ENCODE results near the gene EXOC3L1.
A peak's percentile ranks its signal among the peaks of the same experiment; 100 is the strongest.

EXOC3L1 gene

DNA sequence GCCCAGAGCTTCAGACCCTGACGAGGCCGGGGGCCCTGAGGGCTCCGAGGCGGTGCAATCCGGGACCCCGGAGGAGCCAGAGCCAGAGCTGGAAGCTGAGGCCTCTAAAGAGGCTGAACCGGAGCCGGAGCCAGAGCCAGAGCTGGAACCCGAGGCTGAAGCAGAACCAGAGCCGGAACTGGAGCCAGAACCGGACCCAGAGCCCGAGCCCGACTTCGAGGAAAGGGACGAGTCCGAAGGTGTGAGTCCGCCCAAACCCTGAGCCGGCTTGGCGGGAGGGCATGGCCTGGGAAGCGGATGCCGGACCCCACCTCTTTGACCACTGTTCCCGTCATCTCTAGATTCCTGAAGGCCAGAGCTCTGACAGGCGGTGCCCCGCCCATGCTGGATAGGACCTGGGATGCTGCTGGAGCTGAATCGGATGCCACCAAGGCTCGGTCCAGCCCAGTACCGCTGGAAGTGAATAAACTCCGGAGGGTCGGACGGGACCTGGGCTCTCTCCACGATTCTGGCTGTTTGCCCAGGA, 15.2 kb downstream of the EXOC3L1 start:
- H3K4me3 ChIP-seq (replicated peaks; ENCODE audit: insufficient read depth, low read length): no peak overlapping the region
- H3K27ac ChIP-seq (replicated peaks): no peak overlapping the region
- DNase-seq (ENCODE audit: low read depth in 1 of 2, low spot score in 1 of 2): no peak
- no peak for TF ChIP-seq GABPA (IDR thresholded peaks at IDR 0.05; ENCODE audit: low read depth)
- no peak for TF ChIP-seq POLR2AphosphoS5 (IDR thresholded peaks at IDR 0.05; ENCODE audit: low read depth)
- TF ChIP-seq SPI1 (IDR thresholded peaks at IDR 0.05; ENCODE audit: borderline replicate concordance, low read depth): no peak
- TF ChIP-seq, protein P1, sequence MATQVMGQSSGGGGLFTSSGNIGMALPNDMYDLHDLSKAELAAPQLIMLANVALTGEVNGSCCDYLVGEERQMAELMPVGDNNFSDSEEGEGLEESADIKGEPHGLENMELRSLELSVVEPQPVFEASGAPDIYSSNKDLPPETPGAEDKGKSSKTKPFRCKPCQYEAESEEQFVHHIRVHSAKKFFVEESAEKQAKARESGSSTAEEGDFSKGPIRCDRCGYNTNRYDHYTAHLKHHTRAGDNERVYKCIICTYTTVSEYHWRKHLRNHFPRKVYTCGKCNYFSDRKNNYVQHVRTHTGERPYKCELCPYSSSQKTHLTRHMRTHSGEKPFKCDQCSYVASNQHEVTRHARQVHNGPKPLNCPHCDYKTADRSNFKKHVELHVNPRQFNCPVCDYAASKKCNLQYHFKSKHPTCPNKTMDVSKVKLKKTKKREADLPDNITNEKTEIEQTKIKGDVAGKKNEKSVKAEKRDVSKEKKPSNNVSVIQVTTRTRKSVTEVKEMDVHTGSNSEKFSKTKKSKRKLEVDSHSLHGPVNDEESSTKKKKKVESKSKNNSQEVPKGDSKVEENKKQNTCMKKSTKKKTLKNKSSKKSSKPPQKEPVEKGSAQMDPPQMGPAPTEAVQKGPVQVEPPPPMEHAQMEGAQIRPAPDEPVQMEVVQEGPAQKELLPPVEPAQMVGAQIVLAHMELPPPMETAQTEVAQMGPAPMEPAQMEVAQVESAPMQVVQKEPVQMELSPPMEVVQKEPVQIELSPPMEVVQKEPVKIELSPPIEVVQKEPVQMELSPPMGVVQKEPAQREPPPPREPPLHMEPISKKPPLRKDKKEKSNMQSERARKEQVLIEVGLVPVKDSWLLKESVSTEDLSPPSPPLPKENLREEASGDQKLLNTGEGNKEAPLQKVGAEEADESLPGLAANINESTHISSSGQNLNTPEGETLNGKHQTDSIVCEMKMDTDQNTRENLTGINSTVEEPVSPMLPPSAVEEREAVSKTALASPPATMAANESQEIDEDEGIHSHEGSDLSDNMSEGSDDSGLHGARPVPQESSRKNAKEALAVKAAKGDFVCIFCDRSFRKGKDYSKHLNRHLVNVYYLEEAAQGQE (IDR thresholded peaks at IDR 0.05; ENCODE audit: insufficient replicate concordance, low read depth): no peak
- TF ChIP-seq, protein P2, sequence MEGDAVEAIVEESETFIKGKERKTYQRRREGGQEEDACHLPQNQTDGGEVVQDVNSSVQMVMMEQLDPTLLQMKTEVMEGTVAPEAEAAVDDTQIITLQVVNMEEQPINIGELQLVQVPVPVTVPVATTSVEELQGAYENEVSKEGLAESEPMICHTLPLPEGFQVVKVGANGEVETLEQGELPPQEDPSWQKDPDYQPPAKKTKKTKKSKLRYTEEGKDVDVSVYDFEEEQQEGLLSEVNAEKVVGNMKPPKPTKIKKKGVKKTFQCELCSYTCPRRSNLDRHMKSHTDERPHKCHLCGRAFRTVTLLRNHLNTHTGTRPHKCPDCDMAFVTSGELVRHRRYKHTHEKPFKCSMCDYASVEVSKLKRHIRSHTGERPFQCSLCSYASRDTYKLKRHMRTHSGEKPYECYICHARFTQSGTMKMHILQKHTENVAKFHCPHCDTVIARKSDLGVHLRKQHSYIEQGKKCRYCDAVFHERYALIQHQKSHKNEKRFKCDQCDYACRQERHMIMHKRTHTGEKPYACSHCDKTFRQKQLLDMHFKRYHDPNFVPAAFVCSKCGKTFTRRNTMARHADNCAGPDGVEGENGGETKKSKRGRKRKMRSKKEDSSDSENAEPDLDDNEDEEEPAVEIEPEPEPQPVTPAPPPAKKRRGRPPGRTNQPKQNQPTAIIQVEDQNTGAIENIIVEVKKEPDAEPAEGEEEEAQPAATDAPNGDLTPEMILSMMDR (IDR thresholded peaks at IDR 0.05; ENCODE audit: insufficient read depth, low read length): no peak
- peaks cover 39% of the 10 kb centered on the region for H3K27me3 ChIP-seq (ENCODE audit: insufficient read depth, poor library complexity, severe bottlenecking)

DNA sequence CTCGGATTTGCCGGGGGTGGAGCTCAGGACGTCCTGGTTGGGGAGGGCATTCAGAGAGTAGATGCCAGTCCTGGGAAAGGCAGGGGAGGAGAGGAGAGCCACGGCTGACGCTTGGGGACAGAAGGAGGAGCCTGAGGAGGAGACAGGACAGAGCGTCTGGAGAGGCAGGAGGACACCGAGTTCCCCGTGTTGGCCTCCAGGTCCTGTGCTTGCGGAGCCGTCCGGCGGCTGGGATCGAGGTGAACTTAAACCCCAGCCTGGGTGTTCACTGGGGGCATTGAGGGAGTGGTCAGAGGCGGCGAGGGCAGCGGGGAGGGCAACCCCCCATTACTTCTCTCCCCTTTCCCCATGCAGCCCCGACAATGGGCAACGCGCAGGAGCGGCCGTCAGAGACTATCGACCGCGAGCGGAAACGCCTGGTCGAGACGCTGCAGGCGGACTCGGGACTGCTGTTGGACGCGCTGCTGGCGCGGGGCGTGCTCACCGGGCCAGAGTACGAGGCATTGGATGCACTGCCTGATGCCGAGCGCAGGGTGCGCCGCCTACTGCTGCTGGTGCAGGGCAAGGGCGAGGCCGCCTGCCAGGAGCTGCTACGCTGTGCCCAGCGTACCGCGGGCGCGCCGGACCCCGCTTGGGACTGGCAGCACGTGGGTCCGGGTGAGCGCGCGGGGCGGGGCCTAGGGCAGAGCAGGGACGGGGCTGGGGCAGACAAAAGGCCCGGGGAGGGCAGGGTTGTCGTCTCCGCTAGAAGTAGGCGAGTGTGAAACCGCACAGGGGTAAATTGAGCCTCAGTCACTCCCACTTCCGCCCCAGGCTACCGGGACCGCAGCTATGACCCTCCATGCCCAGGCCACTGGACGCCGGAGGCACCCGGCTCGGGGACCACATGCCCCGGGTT, 15.9 kb downstream of the EXOC3L1 start:
- Histone ChIP-seq H3K27ac (replicated peaks) (no peak overlapping the region), H3K4me3 (replicated peaks; ENCODE audit: insufficient read depth, low read length) (peak overlapping the region; percentile 28), H3K27me3 (ENCODE audit: insufficient read depth, poor library complexity, severe bottlenecking) (peaks cover 45% of the 10 kb centered on the region)
- peak in 1 of 2 experiments; percentile 77 for DNase-seq (ENCODE audit: low read depth in 1 of 2, low spot score in 1 of 2)
- TF ChIP-seq SPI1 (IDR thresholded peaks at IDR 0.05; ENCODE audit: borderline replicate concordance, low read depth): no peak
- TF ChIP-seq GABPA (IDR thresholded peaks at IDR 0.05; ENCODE audit: low read depth): no peak
- no peak for TF ChIP-seq POLR2AphosphoS5 (IDR thresholded peaks at IDR 0.05; ENCODE audit: low read depth)
- TF ChIP-seq, protein P1 (IDR thresholded peaks at IDR 0.05; ENCODE audit: insufficient replicate concordance, low read depth): no peak
- TF ChIP-seq, protein P2 (IDR thresholded peaks at IDR 0.05; ENCODE audit: insufficient read depth, low read length): no peak

DNA sequence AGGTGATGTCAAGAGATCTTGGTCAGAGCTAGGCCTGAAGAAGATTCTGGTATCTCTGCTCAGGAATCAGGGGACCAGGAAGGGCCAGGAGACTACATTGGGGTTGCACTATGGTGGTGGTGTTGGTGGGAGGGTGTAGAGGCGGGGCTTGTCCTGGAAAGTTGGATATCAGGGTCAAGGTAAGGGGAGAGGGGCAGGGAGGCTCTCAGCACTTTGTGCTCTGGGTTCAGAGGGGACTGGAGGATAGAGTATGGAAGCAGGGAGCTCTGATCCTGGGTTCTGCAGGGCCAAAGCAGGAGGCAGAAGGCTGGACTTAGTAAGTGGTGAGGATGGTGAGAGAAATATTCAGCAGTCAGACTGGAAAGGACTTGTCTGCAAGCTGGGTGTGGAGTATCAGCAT, 16.6 kb downstream of the EXOC3L1 start:
- TF ChIP-seq SPI1 (IDR thresholded peaks at IDR 0.05; ENCODE audit: borderline replicate concordance, low read depth): no peak
- TF ChIP-seq, protein P2 (IDR thresholded peaks at IDR 0.05; ENCODE audit: insufficient read depth, low read length): no peak
- no peak for TF ChIP-seq POLR2AphosphoS5 (IDR thresholded peaks at IDR 0.05; ENCODE audit: low read depth)
- TF ChIP-seq GABPA (IDR thresholded peaks at IDR 0.05; ENCODE audit: low read depth): no peak
- TF ChIP-seq, protein P1 (IDR thresholded peaks at IDR 0.05; ENCODE audit: insufficient replicate concordance, low read depth): no peak
- Histone ChIP-seq H3K4me3 (replicated peaks; ENCODE audit: insufficient read depth, low read length) (no peak overlapping the region), H3K27me3 (ENCODE audit: insufficient read depth, poor library complexity, severe bottlenecking) (peaks cover 50% of the 10 kb centered on the region), H3K27ac (replicated peaks) (no peak overlapping the region)
- no peak for DNase-seq (ENCODE audit: low read depth in 1 of 2, low spot score in 1 of 2)

Measured in HL-60 (cell line).